Mesothelial cell of epicardium (in vitro differentiated cells): Measurements from ENCODE around the gene FAM3B. TPM values are rescaled to one million over a fixed set of nuclear protein-coding genes. Genes with fewer than 3 reads are reported as not detected.

Experiments used
- DNase-seq, 2 experiments: peaks; one replicate each; pipeline ENCODE4 v3.0.0; 2021; ENCODE audit warnings: low spot score in 2 of 2; ENCODE audit not compliant: unreplicated experiment in 2 of 2
- H3K27ac Mint-ChIP-seq: 2 replicates; pipeline ENCODE4 v1.8.0; 2021; ENCODE audit warnings: mixed read lengths
- H3K27me3 Mint-ChIP-seq: 2 replicates; pipeline ENCODE4 v1.8.0; 2021; ENCODE audit warnings: low read depth, mixed read lengths
- H3K36me3 Mint-ChIP-seq: 2 replicates; pipeline ENCODE4 v1.8.0; 2021; ENCODE audit warnings: mixed read lengths
- H3K4me1 Mint-ChIP-seq: 2 replicates; pipeline ENCODE4 v1.8.0; 2021; ENCODE audit warnings: mixed read lengths
- H3K4me3 Mint-ChIP-seq: 2 replicates; pipeline ENCODE4 v1.8.0; 2021; ENCODE audit warnings: mild to moderate bottlenecking, moderate library complexity, mixed read lengths
- H3K9me3 Mint-ChIP-seq: 2 replicates; pipeline ENCODE4 v1.8.0; 2021; ENCODE audit warnings: mixed read lengths
- CTCF ChIP-seq: fragments of 200-600 bp; sonication (generic); IDR thresholded peaks from one replicate; pipeline ENCODE4 v1.5.0; 2021; ENCODE audit warnings: antibody characterized with exemption; ENCODE audit not compliant: unreplicated experiment
- total RNA-seq: library from RNA; stranded (reverse); gene quantifications from 3 replicates; pipeline ENCODE4 v1.2.1, GENCODE V29; 2021

Gene FAM3B
- total RNA-seq, 1 donor from 2014 or later = 1.4 TPM

- peaks cover 17% of the 10 kb centered on the region for H3K4me1 Mint-ChIP-seq
- H3K4me3 Mint-ChIP-seq = no peak overlapping the region
- no peaks in the 10 kb centered on the region for H3K9me3 Mint-ChIP-seq
- no peak for TF ChIP-seq CTCF
- no peak overlapping the region for H3K27ac Mint-ChIP-seq
- peaks cover 10% of the 10 kb centered on the region for H3K36me3 Mint-ChIP-seq
- H3K27me3 Mint-ChIP-seq = peaks cover 8% of the 10 kb centered on the region
- no peak for DNase-seq
Observed at GRCh38 chr21:41280115-41280919, 36.3 kb upstream of the FAM3B start.

- Mint-ChIP-seq H3K27me3 (peaks cover 8% of the 10 kb centered on the region), H3K4me3 (no peak overlapping the region), H3K27ac (no peak overlapping the region), H3K36me3 (no peaks in the 10 kb centered on the region), H3K4me1 (peaks cover 17% of the 10 kb centered on the region), H3K9me3 (no peaks in the 10 kb centered on the region)
- no peak for DNase-seq
- TF ChIP-seq CTCF = no peak
Observed at GRCh38 chr21:41282412-41282811, 34.2 kb upstream of the FAM3B start.

- H3K36me3 Mint-ChIP-seq = no peaks in the 10 kb centered on the region
Observed at GRCh38 chr21:41283211-41283818, 33.3 kb upstream of the FAM3B start.

GRCh38 chr21:41289431-41289830, 27.2 kb upstream of the FAM3B start:
- Mint-ChIP-seq H3K9me3 (no peaks in the 10 kb centered on the region), H3K4me3 (no peak overlapping the region), H3K27me3 (peaks cover 23% of the 10 kb centered on the region), H3K36me3 (no peaks in the 10 kb centered on the region), H3K27ac (no peak overlapping the region), H3K4me1 (no peaks in the 10 kb centered on the region)
- no peak for TF ChIP-seq CTCF
- DNase-seq = no peak

More at GRCh38 chr21:41283211-41283818, 33.3 kb upstream of the FAM3B start:
- no peak for TF ChIP-seq CTCF
- peaks cover 8% of the 10 kb centered on the region for H3K27me3 Mint-ChIP-seq
- DNase-seq = no peak
- no peak overlapping the region for H3K27ac Mint-ChIP-seq
- H3K4me3 Mint-ChIP-seq = no peak overlapping the region
- H3K9me3 Mint-ChIP-seq = no peaks in the 10 kb centered on the region
- H3K4me1 Mint-ChIP-seq = peaks cover 9% of the 10 kb centered on the region

- no peak for DNase-seq
- Mint-ChIP-seq H3K4me3 (no peak overlapping the region), H3K36me3 (no peaks in the 10 kb centered on the region), H3K4me1 (no peaks in the 10 kb centered on the region), H3K27ac (no peak overlapping the region), H3K27me3 (peaks cover 26% of the 10 kb centered on the region), H3K9me3 (no peaks in the 10 kb centered on the region)
- TF ChIP-seq CTCF = no peak
Observed at GRCh38 chr21:41290106-41290799, 26.3 kb upstream of the FAM3B start.
